IMR-90 (cell line): ENCODE measurements around the gene CELA1. TPM values are rescaled to one million over a fixed set of nuclear protein-coding genes. Genes with fewer than 3 reads are reported as not detected.

Experiments
- ATAC-seq: fragments of 200-7000 bp; cut with Tn5 transposase; 2 replicates; pipeline ENCODE4 v1.9.1; 2020; ENCODE audit warnings: low read depth, mild to moderate bottlenecking, moderate library complexity
- BruUV-seq: library from RNA; stranded (reverse); fragments of 400-500 nt; replicated peaks from 2 replicates; lab custom pipeline; 2021; lab: Mats Ljungman, UMichigan
- CTCF ChIA-PET: fragments of 300-600 bp; formaldehyde crosslinking; extraction: SDS; loops from one replicate; lab custom pipeline; 2021; ENCODE audit warnings: antibody characterized with exemption; lab: Yijun Ruan, JAX
- POLR2A ChIA-PET: fragments of 300-600 bp; sonication (Branson Sonifier 250); formaldehyde crosslinking; loops from one replicate; lab custom pipeline; 2022; ENCODE audit warnings: antibody characterized with exemption; ENCODE audit not compliant: unreplicated experiment; lab: Charles Lee
- DNase-seq: peaks from one replicate; pipeline ENCODE4 v3.0.0; 2013
- H2AFZ ChIP-seq: replicated peaks from 2 replicates; pipeline ENCODE3; 2013; ENCODE audit warnings: low read length, mild to moderate bottlenecking; ENCODE audit not compliant: poor library complexity
- H2AK5ac ChIP-seq: 2 replicates; pipeline ENCODE4 v1.6.1; 2013; ENCODE audit warnings: low read depth, low read length, inconsistent platforms
- H2AK9ac ChIP-seq: replicated peaks from 2 replicates; pipeline ENCODE3; 2013; ENCODE audit warnings: mild to moderate bottlenecking, low read depth, low read length, moderate library complexity; ENCODE audit not compliant: poor library complexity
- H2BK120ac ChIP-seq: 2 replicates; pipeline ENCODE4 v1.6.1; 2013; ENCODE audit warnings: low read depth, low read length, inconsistent platforms
- H2BK15ac ChIP-seq: 3 replicates; pipeline ENCODE4 v1.6.1; 2013; ENCODE audit warnings: low read depth, low read length, inconsistent platforms
- H2BK20ac ChIP-seq: 2 replicates; pipeline ENCODE4 v1.6.1; 2013; ENCODE audit warnings: low read depth, mild to moderate bottlenecking, inconsistent platforms, low read length, moderate library complexity
- H2BK5ac ChIP-seq: 2 replicates; pipeline ENCODE4 v1.6.1; 2013; ENCODE audit warnings: mild to moderate bottlenecking, low read depth, low read length, inconsistent platforms; ENCODE audit not compliant: poor library complexity, severe bottlenecking
- H3K14ac ChIP-seq: replicated peaks from 2 replicates; pipeline ENCODE4 v1.6.1; 2013; ENCODE audit warnings: low read depth, low read length, inconsistent platforms
- H3K18ac ChIP-seq: 2 replicates; pipeline ENCODE4 v1.6.1; 2013; ENCODE audit warnings: low read depth, low read length, control low read depth
- H3K23ac ChIP-seq: 2 replicates; pipeline ENCODE4 v1.6.1; 2013; ENCODE audit warnings: low read depth, low read length, inconsistent platforms
- H3K27ac ChIP-seq: 2 replicates; pipeline ENCODE4 v1.5.1; 2013; ENCODE audit warnings: mild to moderate bottlenecking, control low read depth, low read length; ENCODE audit not compliant: insufficient read depth
- H3K27me3 ChIP-seq: 2 replicates; pipeline ENCODE4 v1.6.1; 2013; ENCODE audit warnings: low read length; ENCODE audit not compliant: control insufficient read depth, insufficient read depth
- H3K36me3 ChIP-seq: 2 replicates; pipeline ENCODE4 v1.6.1; 2013; ENCODE audit warnings: low read length, mixed read lengths; ENCODE audit not compliant: control insufficient read depth, insufficient read depth
- H3K4ac ChIP-seq: 2 replicates; pipeline ENCODE4 v1.6.1; 2013; ENCODE audit warnings: low read depth, low read length, inconsistent platforms
- H3K4me1 ChIP-seq: 2 replicates; pipeline ENCODE4 v1.6.1; 2013; ENCODE audit warnings: low read length, mixed read lengths; ENCODE audit not compliant: control insufficient read depth, insufficient read depth
- H3K4me2 ChIP-seq: 2 replicates; pipeline ENCODE4 v1.6.1; 2013; ENCODE audit warnings: low read depth, mild to moderate bottlenecking, control low read depth, low read length, moderate library complexity
- H3K4me3 ChIP-seq: 2 replicates; pipeline ENCODE4 v1.5.1; 2013; ENCODE audit warnings: low read depth, mild to moderate bottlenecking, control low read depth, low read length, moderate library complexity; ENCODE audit not compliant: insufficient read depth
- H3K56ac ChIP-seq: 2 replicates; pipeline ENCODE4 v1.6.1; 2013; ENCODE audit warnings: low read length, inconsistent platforms; ENCODE audit not compliant: insufficient read depth; ENCODE audit errors: extremely low read depth
- H3K79me1 ChIP-seq, 2 experiments: 2 replicates each; pipeline ENCODE4 v1.6.1; 2013; ENCODE audit warnings: low read length in 2 of 2, inconsistent platforms in 1 of 2, low read depth in 1 of 2
- H3K9ac ChIP-seq: 2 replicates; pipeline ENCODE4 v1.6.1; 2013; ENCODE audit warnings: low read depth, low read length, control low read depth
- H3K9me1 ChIP-seq: 2 replicates; pipeline ENCODE4 v1.6.1; 2013; ENCODE audit warnings: low read length, inconsistent platforms; ENCODE audit not compliant: insufficient read depth
- H3K9me3 ChIP-seq: 2 replicates; pipeline ENCODE4 v1.6.1; 2013; ENCODE audit warnings: low read length; ENCODE audit not compliant: control insufficient read depth, insufficient read depth
- H4K20me1 ChIP-seq: 2 replicates; pipeline ENCODE4 v1.6.1; 2013; ENCODE audit warnings: low read length, inconsistent platforms; ENCODE audit not compliant: insufficient read depth
- H4K5ac ChIP-seq: 2 replicates; pipeline ENCODE4 v1.6.1; 2013; ENCODE audit warnings: mild to moderate bottlenecking, low read depth, low read length, control low read depth
- H4K8ac ChIP-seq, 2 experiments: 2 replicates each; pipeline ENCODE4 v1.6.1; 2013; ENCODE audit warnings: low read depth in 2 of 2, low read length in 2 of 2, control low read depth in 1 of 2, inconsistent platforms in 1 of 2
- H4K91ac ChIP-seq: 2 replicates; pipeline ENCODE4 v1.6.1; 2013; ENCODE audit warnings: low read depth, low read length, inconsistent platforms; ENCODE audit not compliant: insufficient read depth
- CHD1 ChIP-seq: IDR thresholded peaks from 2 replicates; pipeline ENCODE4 v1.6.1; 2012; ENCODE audit warnings: low read depth, low read length, improper control_type of control experiment
- MAZ ChIP-seq: IDR thresholded peaks from 2 replicates; pipeline ENCODE4 v1.6.1; 2012; ENCODE audit warnings: low read depth, mild to moderate bottlenecking, low read length, improper control_type of control experiment, moderate library complexity, borderline replicate concordance
- MXI1 ChIP-seq: IDR thresholded peaks from 2 replicates; pipeline ENCODE4 v1.6.1; 2012; ENCODE audit warnings: low read depth, mild to moderate bottlenecking, low read length, moderate library complexity, borderline replicate concordance
- RFX5 ChIP-seq: IDR thresholded peaks from 2 replicates; pipeline ENCODE4 v1.8.0; 2012; ENCODE audit warnings: low read depth, mild to moderate bottlenecking, low read length, moderate library complexity
- SMC3 ChIP-seq: fragments of 150-350 bp; IDR thresholded peaks from 2 replicates; pipeline ENCODE4 v1.6.1; 2016; ENCODE audit warnings: low read depth, mild to moderate bottlenecking, antibody characterized with exemption, low read length, moderate library complexity
- WGBS, 2 experiments: methylation state at CpG; one replicate each; pipeline versions ENCODE4 v1.1.5 to v1.1.7; 2013; ENCODE audit warnings: missing lambda C conversion rate in 2 of 2; ENCODE audit not compliant: insufficient read length in 1 of 2; ENCODE audit errors: extremely low coverage in 2 of 2; 5-methylcytosine and 5-hydroxymethylcytosine counted together
- dilution Hi-C: fragments of 300-500 bp; cut with HindIII; formaldehyde crosslinking; loops from one replicate; pipeline ENCODE4 v1.14.3; 2018; ENCODE audit warnings: low sequenced_read_pairs; ENCODE audit not compliant: unreplicated experiment
- in situ Hi-C: fragments of 300-500 bp; cut with MboI; formaldehyde crosslinking; loops from 3 replicates; pipeline ENCODE4 v1.14.3; 2019; ENCODE audit warnings: low sequenced_read_pairs, inconsistent platforms, mixed read lengths
- intact Hi-C: fragments of 100-400 bp; cut with micrococcal nuclease; formaldehyde crosslinking; loops from 2 replicates; pipeline ENCODE4 v1.10.0; 2022
- polyA plus RNA-seq, 3 experiments: library from polyadenylated mRNA; depleted of rRNA; stranded (reverse); fragments of >200 nt; gene quantifications; 2 replicates each; pipeline ENCODE4 v1.2.3, GENCODE V29; 2012; ENCODE audit warnings: low replicate concordance in 1 of 3
- total RNA-seq: library from RNA; depleted of rRNA; stranded (reverse); fragments of >200 nt; gene quantifications from 2 replicates; pipeline ENCODE4 v1.2.3, GENCODE V29; 2012
- TF ChIP-seq, protein P1 (sequence below): conservative IDR thresholded peaks from 2 replicates; pipeline ENCODE4 v1.5.1; 2012; ENCODE audit warnings: mild to moderate bottlenecking, low read depth, low read length, improper control_type of control experiment

CELA1 gene
- total and polyA plus RNA-seq, 2 of the 4 experiments (the other 2 are of a cell fraction): not detected

- Histone ChIP-seq H4K20me1 (no peaks in the 10 kb centered on the region), H3K4me1 (peaks cover 13% of the 10 kb centered on the region), H2AFZ (no peak overlapping the region), H3K56ac (no peak overlapping the region), H2AK9ac (no peak overlapping the region), H3K4me3 (no peak overlapping the region), H3K9me1 (peaks cover 22% of the 10 kb centered on the region), H3K9me3 (no peaks in the 10 kb centered on the region), H4K8ac (no peak overlapping the region; a peak in 1 of 4 replicates), H3K14ac (no peak overlapping the region), H3K36me3 (no peaks in the 10 kb centered on the region), H2BK20ac (no peak overlapping the region), H3K27me3 (no peaks in the 10 kb centered on the region), H4K5ac (no peak overlapping the region), H3K4ac (peak overlapping the region; percentile 13; the same call in 1 of the 2 replicates), H3K4me2 (no peak overlapping the region), H3K27ac (no peak overlapping the region), H3K18ac (no peak overlapping the region), H4K91ac (no peak overlapping the region), H3K9ac (no peak overlapping the region), H2BK120ac (peak overlapping the region; percentile 61; the same call in 1 of the 2 replicates), H2BK15ac (no peak overlapping the region), H2BK5ac (no peak overlapping the region), H2AK5ac (0 out of 2 replicates have a peak overlapping the region, but pooled peaks have one; percentile 81), H3K23ac (no peak overlapping the region), H3K79me1 (peaks cover 0 to 30% of the 10 kb centered on the region in 2 experiments; a peak in 1 of 4 replicates)
- ChIA-PET CTCF (no interaction called here), POLR2A (no interaction called here)
- BruUV-seq: no TSS peak
- no CpG with 5 or more reads among the region's 3 CpGs for WGBS, 2 experiments
- intact Hi-C loops: no loop called here
- ATAC-seq (no peak), DNase-seq (no peak)
- dilution Hi-C loops: no loop called here
- TF ChIP-seq RFX5 (no peak), SMC3 (no peak), CHD1 (no peak), MAZ (no peak), MXI1 (no peak)
- TF ChIP-seq, protein P1, sequence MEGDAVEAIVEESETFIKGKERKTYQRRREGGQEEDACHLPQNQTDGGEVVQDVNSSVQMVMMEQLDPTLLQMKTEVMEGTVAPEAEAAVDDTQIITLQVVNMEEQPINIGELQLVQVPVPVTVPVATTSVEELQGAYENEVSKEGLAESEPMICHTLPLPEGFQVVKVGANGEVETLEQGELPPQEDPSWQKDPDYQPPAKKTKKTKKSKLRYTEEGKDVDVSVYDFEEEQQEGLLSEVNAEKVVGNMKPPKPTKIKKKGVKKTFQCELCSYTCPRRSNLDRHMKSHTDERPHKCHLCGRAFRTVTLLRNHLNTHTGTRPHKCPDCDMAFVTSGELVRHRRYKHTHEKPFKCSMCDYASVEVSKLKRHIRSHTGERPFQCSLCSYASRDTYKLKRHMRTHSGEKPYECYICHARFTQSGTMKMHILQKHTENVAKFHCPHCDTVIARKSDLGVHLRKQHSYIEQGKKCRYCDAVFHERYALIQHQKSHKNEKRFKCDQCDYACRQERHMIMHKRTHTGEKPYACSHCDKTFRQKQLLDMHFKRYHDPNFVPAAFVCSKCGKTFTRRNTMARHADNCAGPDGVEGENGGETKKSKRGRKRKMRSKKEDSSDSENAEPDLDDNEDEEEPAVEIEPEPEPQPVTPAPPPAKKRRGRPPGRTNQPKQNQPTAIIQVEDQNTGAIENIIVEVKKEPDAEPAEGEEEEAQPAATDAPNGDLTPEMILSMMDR: no peak
- in situ Hi-C loops: loop anchor here (25.0 kb wide), 1 partner anchor 861 kb away; the partner anchor contains the start of gene DIP2B
These were observed 26.7 kb upstream of the CELA1 start for GRCh38 chr12:51373187-51373586.
